Uterus (tissue), 2 donors: ENCODE data around the gene ZMAT2.

Experiments used
- CTCF ChIP-seq, 4 experiments: fragments of 200-600 bp in 2 of 4; fragments of 450-650 bp in 2 of 4; sonication (generic) in 2 of 4; IDR thresholded peaks; one replicate each; pipeline ENCODE4 v1.5.1; 2016 to 2019; ENCODE audit warnings: antibody characterized with exemption in 4 of 4, mild to moderate bottlenecking in 2 of 4, moderate library complexity in 1 of 4
- POLR2A ChIP-seq, 2 donors: fragments of 450-650 bp; IDR thresholded peaks; one replicate each; pipeline ENCODE4 v1.6.1; 2016; ENCODE audit warnings: antibody characterized with exemption in 2 of 2, mild to moderate bottlenecking in 1 of 2, moderate library complexity in 1 of 2

DNA sequence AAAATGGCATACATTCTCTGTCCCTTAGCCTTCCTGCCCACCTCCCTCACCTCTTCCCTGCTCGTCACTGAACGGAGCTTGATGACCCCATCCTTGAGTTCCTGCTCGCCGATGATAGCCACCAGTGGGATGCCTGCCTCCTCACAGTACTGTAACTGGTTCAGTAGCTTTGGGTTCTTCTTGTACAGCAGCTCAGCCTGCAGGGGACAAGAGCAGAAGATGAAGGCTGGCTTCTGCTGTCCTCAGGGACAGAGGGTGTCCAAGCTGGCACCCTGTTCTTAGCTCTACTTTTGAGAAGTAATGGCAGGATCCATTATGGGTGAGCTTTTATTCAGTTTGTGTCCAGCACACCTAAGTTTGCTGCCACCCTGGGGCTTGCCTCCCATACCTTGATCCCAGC is 25.6 kb upstream of the ZMAT2 start:
- TF ChIP-seq CTCF (IDR thresholded peaks at IDR 0.05) (no peak), POLR2A (IDR thresholded peaks at IDR 0.05) (no peak)
